ENCODE data around the gene PLD2.
A peak's percentile ranks its signal among the peaks of the same experiment; 100 is the strongest.

PLD2 gene

DNA sequence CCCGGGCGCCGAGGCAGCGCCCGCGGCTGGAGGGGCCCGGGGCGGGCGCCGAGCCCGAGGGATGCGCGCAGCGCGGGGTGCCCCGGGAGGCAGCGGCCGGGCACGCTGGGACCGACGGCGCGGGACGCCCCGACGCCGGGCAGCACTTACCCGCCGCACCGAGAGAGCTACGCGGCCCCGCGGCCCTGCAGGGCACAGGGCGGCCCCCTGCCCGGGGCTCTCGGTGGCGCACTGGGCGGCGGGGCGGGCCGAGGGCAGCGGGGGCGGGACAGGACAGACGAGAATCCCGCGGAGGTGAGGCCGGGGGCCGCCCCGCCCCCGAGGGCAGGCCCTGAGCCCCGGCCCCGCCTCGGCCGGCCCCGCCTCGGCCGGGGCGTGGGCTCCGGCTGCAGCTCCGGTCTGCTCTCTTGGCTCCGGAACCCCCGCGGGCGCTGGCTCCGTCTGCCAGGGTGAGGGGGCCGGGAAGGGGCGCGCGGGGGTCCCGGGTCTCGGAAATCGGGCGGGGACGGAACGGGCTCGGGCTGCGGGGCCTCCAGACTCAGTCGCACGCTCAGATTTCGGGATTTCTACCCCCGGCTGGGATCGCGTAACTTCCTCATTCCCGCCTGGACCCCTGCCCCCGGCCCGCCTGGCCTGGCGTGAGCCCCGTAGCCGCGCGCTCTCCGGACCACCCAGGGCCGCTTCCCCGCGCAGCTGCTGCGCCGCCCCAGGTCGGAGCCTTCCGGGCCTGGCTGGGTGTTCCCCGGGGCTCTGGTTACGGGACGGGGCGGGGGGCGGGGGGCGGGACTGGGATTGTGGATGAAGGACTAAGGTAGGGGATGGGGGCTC is at the start of gene PLD2:
TSS of gene PLD2 (plus strand) at position 376 of the 828 bp plus-strand sequence. CDS start 621 bp downstream, outside the sequence.
- DNase-seq (ENCODE audit: low spot score): peak; percentile 87

- no peak for DNase-seq (ENCODE audit: low spot score)
Measured at GRCh38 chr17:4759776-4760236, 47.1 kb upstream of the PLD2 start.

DNA sequence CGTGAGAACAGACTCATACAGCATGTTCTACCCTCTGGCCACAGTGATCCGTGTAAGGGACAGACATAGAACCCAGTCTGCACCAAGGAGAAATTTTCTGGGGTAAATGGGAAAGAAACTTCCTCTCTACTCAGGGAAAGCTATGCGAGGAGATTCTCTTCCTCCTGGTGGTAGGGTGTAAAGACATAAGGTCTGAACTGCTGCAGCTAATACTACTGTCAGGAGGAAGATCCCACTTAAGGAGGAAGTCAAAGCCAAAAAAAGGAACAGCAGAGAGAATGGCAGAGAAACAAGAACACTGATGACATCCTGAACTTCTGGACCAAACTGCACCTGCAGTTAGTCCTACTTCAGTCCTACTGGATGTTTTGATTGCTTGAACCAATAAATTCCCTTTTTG is 42.4 kb upstream of the PLD2 start:
- no peak for DNase-seq (ENCODE audit: low spot score)

DNA sequence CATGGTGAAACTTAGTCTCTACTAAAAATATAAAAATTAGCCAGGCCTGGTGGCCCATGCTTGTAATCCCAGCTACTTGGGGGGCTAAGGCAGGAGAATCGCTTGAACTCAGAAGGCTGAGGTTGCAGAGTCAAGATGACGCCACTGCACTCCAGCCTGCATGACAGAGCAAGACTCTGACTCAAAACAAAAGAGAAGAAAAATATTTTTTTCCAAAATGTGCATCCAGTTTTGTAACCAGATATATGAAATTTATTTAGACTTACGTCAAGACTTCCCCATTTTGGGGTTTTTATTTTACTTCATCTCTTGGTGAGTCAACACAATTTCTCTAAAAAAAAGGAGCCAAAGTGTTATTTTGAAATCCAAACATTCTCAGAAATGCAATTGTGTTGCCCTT is 40.8 kb upstream of the PLD2 start:
- DNase-seq (ENCODE audit: low spot score): no peak

DNA sequence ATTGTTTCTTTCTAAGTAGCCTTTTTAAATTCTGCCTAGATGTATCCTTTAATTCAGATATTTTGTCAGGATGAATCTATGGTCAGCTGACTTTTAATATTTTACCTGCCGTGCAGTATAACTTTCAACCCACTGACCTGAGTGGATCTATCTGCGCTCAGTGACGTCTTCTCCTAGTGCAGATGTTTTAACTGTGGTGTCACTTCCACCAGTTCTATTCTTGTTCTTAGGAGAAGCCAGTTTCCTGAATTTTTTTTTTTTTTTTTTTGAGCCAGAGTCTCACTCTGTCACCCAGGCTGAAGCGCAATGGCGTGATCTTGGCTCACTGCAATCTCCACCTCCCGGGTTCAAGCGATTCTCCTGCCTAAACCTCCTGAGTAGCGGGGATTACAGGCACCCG is 40.2 kb upstream of the PLD2 start:
- DNase-seq (ENCODE audit: low spot score): no peak

GRCh38 chr17:4768298-4768697 is 38.7 kb upstream of the PLD2 start:
- no peak for DNase-seq (ENCODE audit: low spot score)

- DNase-seq (ENCODE audit: low spot score): peak; percentile 32
Measured at GRCh38 chr17:4769628-4770027, 37.3 kb upstream of the PLD2 start.

DNA sequence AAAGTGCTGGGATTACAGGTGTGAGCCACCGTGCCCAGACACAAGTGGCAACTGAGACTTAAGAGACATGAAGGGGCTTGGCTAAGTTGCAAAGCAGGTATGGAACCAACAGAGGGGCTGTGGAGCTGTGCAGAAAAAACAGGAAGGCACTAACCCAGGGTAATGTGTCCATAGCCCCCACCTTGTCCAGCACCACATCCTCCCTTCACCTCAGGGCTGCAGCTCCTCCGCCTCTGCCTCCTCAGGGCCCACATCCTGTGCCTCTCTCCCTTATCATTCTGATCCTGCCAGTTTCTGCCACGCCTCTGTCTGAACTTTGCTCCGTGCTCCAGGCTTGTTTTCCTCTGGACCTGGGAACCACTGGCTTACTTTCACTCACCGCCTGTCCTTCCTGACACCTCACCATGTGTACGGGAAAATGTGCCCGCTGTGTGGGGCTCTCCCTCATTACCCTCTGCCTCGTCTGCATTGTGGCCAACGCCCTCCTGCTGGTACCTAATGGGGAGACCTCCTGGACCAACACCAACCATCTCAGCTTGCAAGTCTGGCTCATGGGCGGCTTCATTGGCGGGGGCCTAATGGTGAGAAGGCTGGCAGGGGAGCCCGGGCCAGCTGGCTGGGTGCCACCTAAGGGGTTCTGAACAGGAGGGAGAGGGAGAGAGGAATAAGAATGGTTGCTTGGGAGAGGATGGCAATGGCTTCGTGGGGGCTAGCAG is 35.3 kb upstream of the PLD2 start, which contains the start of gene TM4SF5:
TSS of gene TM4SF5 (plus strand) at position 368 of the 716 bp plus-strand sequence. CDS start at position 405, 37 bp downstream.
- no peak for DNase-seq (ENCODE audit: low spot score)

DNA sequence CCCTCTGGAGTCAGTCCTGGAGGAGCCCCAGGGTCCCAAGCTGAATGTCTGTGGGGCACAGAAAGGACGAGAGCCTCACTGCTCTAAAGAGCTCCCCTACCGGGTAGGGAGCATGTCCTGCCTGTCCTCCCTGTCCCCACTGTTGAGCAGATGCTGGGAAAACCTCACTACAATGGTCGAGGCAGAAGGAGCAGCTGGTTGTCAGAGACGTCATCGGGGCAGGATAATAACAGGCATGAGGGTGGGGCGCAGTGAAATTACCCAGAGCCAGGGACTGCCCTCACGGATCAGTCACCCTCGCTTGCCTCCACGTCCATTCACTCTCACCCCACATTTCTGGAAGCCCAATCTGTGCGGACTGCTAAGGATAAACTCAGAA is 34.7 kb upstream of the PLD2 start:
- no peak for DNase-seq (ENCODE audit: low spot score)

- DNase-seq (ENCODE audit: low spot score): no peak
Measured at GRCh38 chr17:4777969-4778760, 28.8 kb upstream of the PLD2 start.

DNA sequence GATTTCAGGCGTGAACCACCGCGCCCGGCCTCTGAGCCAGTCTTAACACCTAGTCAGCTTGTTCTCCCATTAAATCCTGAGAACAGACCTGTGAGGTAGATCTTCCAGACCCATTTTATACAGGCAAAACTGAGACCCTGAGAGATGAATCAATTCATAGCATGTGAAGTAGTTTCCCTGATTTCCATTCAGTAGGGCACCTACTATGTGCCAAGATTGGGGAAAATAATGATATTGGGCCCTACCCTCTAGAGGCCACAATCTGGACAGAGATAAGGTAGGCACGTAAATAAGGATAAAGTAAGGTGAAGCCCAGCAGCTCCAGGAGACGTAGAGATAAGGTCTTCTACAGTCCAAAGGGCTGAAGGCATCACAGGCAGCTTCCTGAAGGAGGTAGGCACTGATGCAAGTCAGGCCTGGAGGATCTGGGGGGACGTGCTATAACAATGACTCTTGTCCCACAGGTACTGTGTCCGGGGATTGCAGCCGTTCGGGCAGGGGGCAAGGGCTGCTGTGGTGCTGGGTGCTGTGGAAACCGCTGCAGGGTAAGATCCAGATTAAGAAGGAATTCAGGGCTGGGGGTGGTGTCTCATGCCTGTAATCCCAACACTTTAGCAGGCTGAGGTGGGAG is 26.5 kb upstream of the PLD2 start:
- DNase-seq (ENCODE audit: low spot score): no peak

GRCh38 chr17:4782652-4783051 is 24.3 kb upstream of the PLD2 start:
- no peak for DNase-seq (ENCODE audit: low spot score)

GRCh38 chr17:4785311-4786105 is 21.4 kb upstream of the PLD2 start:
- DNase-seq (ENCODE audit: low spot score): no peak

GRCh38 chr17:4786106-4786511 is 20.8 kb upstream of the PLD2 start, which contains the start of gene VMO1:
Gene VMO1, minus strand, starts transcription at chr17:4786364. Its CDS starts 12 bp downstream, at chr17:4786352.
- DNase-seq (ENCODE audit: low spot score): no peak

DNA sequence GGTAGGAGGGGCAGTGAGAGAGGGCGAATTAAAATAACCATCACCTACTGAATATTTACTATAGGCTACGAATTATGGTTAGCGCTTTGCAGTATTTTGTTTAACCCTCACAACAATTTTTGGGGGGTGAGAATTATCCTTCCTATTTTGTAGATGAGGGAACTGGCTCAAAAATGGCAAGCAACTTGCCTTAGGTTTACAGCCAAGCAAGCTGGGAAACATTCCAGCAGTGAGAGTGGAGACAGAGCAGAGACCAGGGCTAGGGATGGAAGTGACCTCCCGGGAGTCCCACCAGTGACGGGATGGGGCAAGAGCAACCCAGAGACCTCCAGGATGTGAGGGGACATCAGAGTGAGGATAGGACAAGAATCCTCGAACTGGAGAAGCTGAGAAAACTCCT is 20.4 kb upstream of the PLD2 start:
- no peak for DNase-seq (ENCODE audit: low spot score)

DNA sequence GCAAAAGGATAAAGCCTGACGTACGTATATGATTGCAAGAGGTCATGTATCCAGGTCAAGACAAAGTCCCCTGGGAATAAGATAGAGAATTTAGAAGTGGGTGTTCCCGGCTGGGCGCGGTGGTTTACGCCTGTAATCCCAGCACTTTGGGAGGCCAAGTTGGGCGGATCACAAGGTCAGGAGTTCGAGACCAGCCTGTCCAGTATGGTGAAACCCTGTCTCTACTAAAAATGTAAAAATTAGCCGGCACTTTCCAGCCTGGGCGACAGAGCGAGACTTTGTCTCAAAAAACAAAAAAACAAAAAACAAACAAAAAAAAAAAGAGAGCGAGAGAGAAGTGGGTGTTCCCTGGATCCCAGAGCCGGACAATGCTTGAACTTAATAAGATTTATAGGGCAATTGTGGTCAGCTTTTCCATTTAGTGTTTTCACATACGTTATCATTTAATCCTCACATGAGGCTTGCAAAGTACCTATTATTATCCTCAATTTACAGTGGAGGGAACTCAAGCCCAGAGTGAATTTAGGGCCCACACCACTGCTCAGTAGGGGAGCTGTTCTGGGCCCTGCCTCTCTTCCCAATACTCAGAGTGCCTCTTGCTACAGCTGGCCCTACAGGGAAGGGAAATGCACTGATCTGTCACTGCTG is 18.7 kb upstream of the PLD2 start:
- peak; percentile 65 for DNase-seq (ENCODE audit: low spot score)

GRCh38 chr17:4788807-4789700 is 17.9 kb upstream of the PLD2 start, which contains the start of gene GLTPD2:
Gene GLTPD2, plus strand, starts transcription at chr17:4788964. Its CDS starts 48 bp downstream, at chr17:4789012.
- peak; percentile 28 for DNase-seq (ENCODE audit: low spot score)

GRCh38 chr17:4789701-4789950 is 17.3 kb upstream of the PLD2 start:
- no peak for DNase-seq (ENCODE audit: low spot score)

DNA sequence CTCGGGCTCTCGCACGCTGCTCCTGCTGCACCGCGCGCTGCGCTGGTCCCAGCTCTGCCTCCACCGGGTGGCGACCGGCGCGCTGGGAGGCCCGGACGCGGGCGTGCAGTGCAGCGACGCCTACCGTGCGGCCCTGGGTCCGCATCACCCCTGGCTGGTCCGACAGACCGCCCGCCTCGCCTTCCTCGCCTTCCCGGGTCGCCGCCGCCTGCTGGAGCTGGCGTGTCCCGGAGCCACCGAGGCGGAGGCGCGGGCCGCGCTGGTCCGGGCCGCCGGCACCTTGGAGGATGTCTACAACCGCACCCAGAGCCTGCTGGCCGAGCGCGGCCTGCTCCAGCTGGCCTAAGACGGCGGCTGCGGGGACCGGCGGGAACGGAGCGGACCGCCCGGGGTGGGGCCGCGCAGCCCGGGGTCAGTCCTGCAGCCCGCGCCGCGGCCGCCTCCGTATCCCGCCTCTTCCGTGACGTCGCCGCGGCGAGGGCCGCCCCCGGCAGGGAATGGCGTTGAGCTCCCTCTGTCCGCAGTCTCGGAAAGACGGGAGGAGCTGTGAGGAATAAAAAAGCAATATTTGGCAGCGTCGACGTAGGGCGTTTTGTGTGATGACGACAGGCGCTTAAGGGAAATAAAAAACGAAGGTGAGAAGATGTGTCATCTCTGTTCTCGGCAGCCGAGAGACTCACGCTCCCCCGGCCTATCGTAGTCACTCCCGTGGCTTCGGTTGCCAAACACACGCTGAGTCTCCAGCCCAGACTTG is 16.8 kb upstream of the PLD2 start:
- DNase-seq (ENCODE audit: low spot score): peak; percentile 96
